Dedifferentiated amniotic fluid mesenchymal stem cell (primary cell): ENCODE data around the gene CERCAM.
"Not testable (repeated sequence)": the region's sequence is repeated elsewhere in the genome, so short reads cannot be mapped to it uniquely, and the experiment has no call there.

Experiments used
- DNase-seq: peaks from one replicate; pipeline ENCODE4 v3.0.0-alpha.2; 2016; ENCODE audit errors: extremely low spot score

The CERCAM gene

GRCh38 chr9:128416432-128417019 lies 4.1 kb upstream of the CERCAM start:
- DNase-seq, result no peak

GRCh38 chr9:128419061-128419925 lies 1.4 kb upstream of the CERCAM start:
- DNase-seq, result no peak

GRCh38 chr9:128420060-128420650 lies 502 bp upstream of the CERCAM start:
- DNase-seq, result peak; percentile 49

GRCh38 chr9:128421482-128421996 lies 882 bp downstream of the CERCAM start:
- no peak for DNase-seq

GRCh38 chr9:128422022-128422782 lies 1.5 kb downstream of the CERCAM start:
- DNase-seq, result not testable (repeated sequence)

GRCh38 chr9:128422783-128423150 lies 2.1 kb downstream of the CERCAM start:
- DNase-seq, result no peak

GRCh38 chr9:128423356-128423755 lies 2.7 kb downstream of the CERCAM start:
- DNase-seq, result not testable (repeated sequence)

GRCh38 chr9:128424268-128424780 lies 3.7 kb downstream of the CERCAM start:
- DNase-seq, result no peak

GRCh38 chr9:128428644-128429512 lies 8.2 kb downstream of the CERCAM start:
- no peak for DNase-seq

GRCh38 chr9:128429513-128430086 lies 8.9 kb downstream of the CERCAM start:
- no peak for DNase-seq

GRCh38 chr9:128431207-128431606 lies 10.6 kb downstream of the CERCAM start:
- DNase-seq, result no peak

- DNase-seq, result no peak
Measured at GRCh38 chr9:128434340-128434739, 13.7 kb downstream of the CERCAM start.

GRCh38 chr9:128435611-128436010 lies 15.0 kb downstream of the CERCAM start:
- no peak for DNase-seq

- peak; percentile 55 for DNase-seq
Measured at GRCh38 chr9:128438343-128439109, 17.9 kb downstream of the CERCAM start.

- no peak for DNase-seq
Measured at GRCh38 chr9:128439273-128439672, 18.6 kb downstream of the CERCAM start.

- no peak for DNase-seq
Measured at GRCh38 chr9:128442150-128442549, 21.5 kb downstream of the CERCAM start.

- not testable (repeated sequence) for DNase-seq
Measured at GRCh38 chr9:128446505-128446904, 25.8 kb downstream of the CERCAM start.

- DNase-seq, result no peak
Measured at GRCh38 chr9:128448746-128449145, 28.1 kb downstream of the CERCAM start.

- DNase-seq, result no peak
Measured at GRCh38 chr9:128454991-128455390, 34.3 kb downstream of the CERCAM start.
